CD4-positive, alpha-beta T cell treated with Interleukin-15 for 1 hour (primary cell): ENCODE measurements around the gene SLC22A3.
"Not testable (repeated sequence)": the region's sequence is repeated elsewhere in the genome, so short reads cannot be mapped to it uniquely, and the experiment has no call there.

Experiments
- DNase-seq: peaks from one replicate; pipeline ENCODE4 v3.0.0-alpha.2; 2020

SLC22A3 gene

GRCh38 chr6:160376445-160376844, 28.3 kb downstream of the SLC22A3 start:
- no peak for DNase-seq

GRCh38 chr6:160378218-160378617, 30.0 kb downstream of the SLC22A3 start:
- DNase-seq: no peak

- DNase-seq: no peak
These were observed 30.7 kb downstream of the SLC22A3 start for GRCh38 chr6:160378882-160379281.

- no peak for DNase-seq
These were observed 31.3 kb downstream of the SLC22A3 start for GRCh38 chr6:160379466-160379865.

- DNase-seq: no peak
These were observed 34.8 kb downstream of the SLC22A3 start for GRCh38 chr6:160382946-160383345.

GRCh38 chr6:160386869-160387530, 38.8 kb downstream of the SLC22A3 start:
- DNase-seq: no peak

- no peak for DNase-seq
These were observed 39.9 kb downstream of the SLC22A3 start for GRCh38 chr6:160387916-160388643.

GRCh38 chr6:160388922-160389321, 40.7 kb downstream of the SLC22A3 start:
- no peak for DNase-seq

GRCh38 chr6:160391419-160392116, 43.4 kb downstream of the SLC22A3 start:
- no peak for DNase-seq

- not testable (repeated sequence) for DNase-seq
These were observed 45.3 kb downstream of the SLC22A3 start for GRCh38 chr6:160393442-160393841.

- no peak for DNase-seq
These were observed 45.9 kb downstream of the SLC22A3 start for GRCh38 chr6:160393891-160394653.

GRCh38 chr6:160394654-160395035, 46.5 kb downstream of the SLC22A3 start:
- no peak for DNase-seq

- no peak for DNase-seq
These were observed 47.0 kb downstream of the SLC22A3 start for GRCh38 chr6:160395187-160395586.

- DNase-seq: no peak
These were observed 48.1 kb downstream of the SLC22A3 start for GRCh38 chr6:160396292-160396691.

- no peak for DNase-seq
These were observed 50.6 kb downstream of the SLC22A3 start for GRCh38 chr6:160398674-160399271.

- DNase-seq: no peak
These were observed 52.3 kb downstream of the SLC22A3 start for GRCh38 chr6:160400446-160400845.

GRCh38 chr6:160408528-160408927, 60.4 kb downstream of the SLC22A3 start:
- DNase-seq: no peak

- no peak for DNase-seq
These were observed 64.8 kb downstream of the SLC22A3 start for GRCh38 chr6:160412993-160413392.

GRCh38 chr6:160417146-160417545, 69.0 kb downstream of the SLC22A3 start:
- DNase-seq: no peak

GRCh38 chr6:160417550-160417949, 69.4 kb downstream of the SLC22A3 start:
- no peak for DNase-seq

- DNase-seq: no peak
These were observed 70.2 kb downstream of the SLC22A3 start for GRCh38 chr6:160418370-160418769.

- no peak for DNase-seq
These were observed 71.3 kb downstream of the SLC22A3 start for GRCh38 chr6:160419488-160419887.
